ENCODE measurements around the gene IFITM5. TPM values are rescaled to one million over a fixed set of nuclear protein-coding genes. Genes with fewer than 3 reads are reported as not detected.
A peak's percentile ranks its signal among the peaks of the same experiment; 100 is the strongest.
"Not testable (repeated sequence)": the region's sequence is repeated elsewhere in the genome, so short reads cannot be mapped to it uniquely, and the experiment has no call there.

The IFITM5 gene
- total RNA-seq, 1 experiment from 2014 or later: not detected

GRCh38 chr11:312092-312816 lies 12.9 kb upstream of the IFITM5 start:
- no peak for DNase-seq (ENCODE audit: low spot score)

DNA sequence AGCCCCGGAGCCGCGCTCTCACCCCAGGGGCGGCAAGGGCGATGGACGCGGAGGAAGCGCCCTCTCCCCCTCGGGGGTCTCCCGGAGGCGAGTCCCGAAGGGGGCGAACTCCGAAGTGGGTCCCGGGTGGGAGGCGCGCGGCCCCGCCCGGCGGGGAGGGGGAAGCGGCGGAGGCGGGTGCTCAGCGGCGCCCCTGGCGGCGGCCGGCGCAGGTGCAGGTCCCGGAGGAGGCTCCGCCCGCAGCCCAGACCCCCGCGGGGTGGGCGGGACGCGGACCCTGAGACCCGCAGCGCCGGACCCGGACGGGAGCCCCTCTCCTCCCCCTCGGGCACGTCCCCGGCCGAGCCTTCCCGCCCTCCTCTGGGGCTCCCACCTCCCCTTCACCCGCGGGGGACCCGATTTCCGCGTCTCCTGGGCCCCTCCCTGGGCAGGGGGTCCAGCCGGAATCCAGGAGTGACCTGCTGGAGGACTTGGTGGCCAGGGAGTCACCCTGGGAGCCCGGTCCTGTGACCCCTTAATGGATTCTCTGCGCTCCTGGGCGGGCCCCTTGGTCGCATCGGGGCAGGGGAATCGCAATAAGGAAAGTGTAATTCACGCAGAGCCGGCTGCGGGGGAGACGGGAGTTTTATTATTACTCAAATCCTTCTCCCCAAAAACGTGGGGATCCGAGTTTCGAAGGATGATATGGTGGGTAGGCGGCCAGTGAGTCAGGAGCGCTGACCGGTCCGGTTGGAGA lies 11.9 kb upstream of the IFITM5 start:
- not testable (repeated sequence) for DNase-seq (ENCODE audit: low spot score)

DNA sequence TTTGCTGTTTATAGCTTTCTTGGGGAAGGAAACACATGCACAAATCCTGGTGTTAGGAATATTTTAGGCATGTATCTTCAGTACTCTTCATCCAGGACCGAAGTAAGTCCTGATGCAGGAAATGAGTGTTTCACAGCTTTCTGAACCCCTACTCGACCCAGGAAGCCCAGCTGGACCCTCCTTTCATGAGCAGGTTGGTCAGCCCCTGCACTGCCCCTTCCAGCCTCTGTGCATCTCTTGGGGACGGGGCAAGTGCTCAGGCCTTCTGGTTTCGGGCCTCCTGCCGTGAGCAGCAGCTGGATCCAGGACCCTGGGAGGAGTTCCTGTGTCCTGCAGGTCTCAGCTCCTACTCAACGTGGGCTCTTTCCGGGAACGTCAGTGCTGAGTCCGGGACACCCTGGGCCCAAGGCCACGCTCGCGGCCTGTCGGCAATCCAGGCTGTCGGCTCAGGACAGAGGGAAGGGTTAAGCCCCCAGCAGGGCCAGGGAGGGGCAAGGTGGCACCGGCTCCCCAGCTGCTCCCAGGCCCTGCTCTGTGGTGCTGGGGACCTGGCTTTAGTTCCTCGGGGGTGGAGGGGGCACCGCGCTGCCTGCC lies 10.8 kb upstream of the IFITM5 start:
- not testable (repeated sequence) for DNase-seq (ENCODE audit: low spot score)

- not testable (repeated sequence) for DNase-seq (ENCODE audit: low spot score)
Measured at GRCh38 chr11:308740-309665, 9.7 kb upstream of the IFITM5 start.

DNA sequence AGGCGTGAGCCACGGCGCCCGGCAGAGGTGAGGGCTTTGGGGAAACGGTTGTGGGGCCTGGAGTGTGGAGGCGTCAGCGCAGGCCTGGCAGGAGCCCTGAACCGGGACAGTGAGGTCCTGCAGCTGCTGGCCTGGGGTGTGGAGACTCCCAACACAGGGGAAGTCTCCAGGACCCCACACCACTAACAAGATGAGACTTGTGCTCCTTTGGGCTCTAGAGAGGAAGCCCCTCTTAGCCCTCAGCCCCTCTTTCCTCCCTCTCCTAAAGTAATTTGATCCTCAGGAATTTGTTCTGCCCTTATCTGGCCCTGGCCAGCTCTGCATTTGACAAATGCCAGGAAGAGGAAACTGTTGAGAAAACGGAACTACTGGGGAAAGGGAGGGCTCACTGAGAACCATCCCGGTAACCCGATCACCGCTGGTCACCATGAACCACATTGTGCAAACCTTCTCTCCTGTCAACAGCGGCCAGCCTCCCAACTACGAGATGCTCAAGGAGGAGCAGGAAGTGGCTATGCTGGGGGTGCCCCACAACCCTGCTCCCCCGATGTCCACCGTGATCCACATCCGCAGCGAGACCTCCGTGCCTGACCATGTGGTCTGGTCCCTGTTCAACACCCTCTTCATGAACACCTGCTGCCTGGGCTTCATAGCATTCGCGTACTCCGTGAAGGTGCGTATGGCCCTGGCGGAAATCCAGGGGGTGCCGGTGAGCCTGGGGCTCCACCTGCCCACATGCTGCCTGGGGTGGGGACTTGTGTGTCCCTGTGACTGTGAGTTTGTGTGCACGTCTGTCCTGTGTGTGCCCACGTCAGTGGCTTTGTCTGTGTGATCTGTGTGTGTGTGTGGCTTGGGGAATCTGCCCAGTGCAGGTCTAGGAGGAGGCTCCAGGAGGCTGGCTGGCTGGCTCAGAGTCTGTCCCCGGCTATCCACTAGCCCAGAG lies 8.7 kb upstream of the IFITM5 start, which contains the start of gene IFITM2:
IFITM2 (plus strand) TSS at position 51 of the 943 bp plus-strand sequence; CDS start at position 428, 377 bp downstream.
- DNase-seq (ENCODE audit: low spot score): peak; percentile 66

GRCh38 chr11:306645-307371 lies 7.5 kb upstream of the IFITM5 start:
- no peak for DNase-seq (ENCODE audit: low spot score)

GRCh38 chr11:305844-306211 lies 6.5 kb upstream of the IFITM5 start:
- DNase-seq (ENCODE audit: low spot score): no peak

- DNase-seq (ENCODE audit: low spot score): peak; percentile 60
Measured at GRCh38 chr11:304915-305843, 5.9 kb upstream of the IFITM5 start.

GRCh38 chr11:304061-304506 lies 4.8 kb upstream of the IFITM5 start:
- no peak for DNase-seq (ENCODE audit: low spot score)

- DNase-seq (ENCODE audit: low spot score): no peak
Measured at GRCh38 chr11:303363-303762, 4.0 kb upstream of the IFITM5 start.

- no peak for DNase-seq (ENCODE audit: low spot score)
Measured at GRCh38 chr11:299951-300735, 817 bp upstream of the IFITM5 start.

DNA sequence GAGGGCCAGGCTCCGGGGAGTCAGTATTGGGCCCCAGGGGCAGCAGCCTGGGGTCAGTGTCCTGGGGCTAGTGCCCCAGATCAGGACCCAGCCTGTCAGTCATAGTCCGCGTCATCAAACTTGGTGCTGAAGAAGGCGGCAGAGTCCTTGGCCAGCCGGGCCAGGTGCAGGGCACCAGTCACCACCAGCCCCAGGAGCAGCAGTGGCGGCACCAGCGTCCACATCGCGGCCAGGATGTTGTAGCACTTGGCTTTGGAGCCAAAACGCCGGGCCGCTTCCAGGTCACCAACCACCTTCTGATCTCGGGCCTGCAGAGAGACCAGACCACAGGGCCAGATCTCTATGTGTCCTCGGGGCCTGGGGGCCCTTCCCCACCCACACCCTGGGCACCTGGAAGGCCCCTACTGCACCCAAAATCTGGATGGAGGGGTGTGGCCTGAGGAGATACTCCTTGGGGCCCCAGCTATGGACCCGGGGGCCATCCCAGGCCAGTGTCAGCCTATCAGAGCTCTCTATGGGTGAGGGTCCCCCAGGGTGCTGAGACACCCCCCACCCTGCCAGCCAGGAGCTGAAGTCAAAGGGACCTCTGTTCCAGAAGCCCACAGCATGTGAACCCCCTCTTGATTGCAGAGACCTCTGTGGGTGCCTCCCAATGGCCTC lies 790 bp downstream of the IFITM5 start:
- peak; percentile 28 for DNase-seq (ENCODE audit: low spot score)

GRCh38 chr11:297586-298405 lies 1.5 kb downstream of the IFITM5 start:
- peak; percentile 31 for DNase-seq (ENCODE audit: low spot score)

- peak; percentile 22 for DNase-seq (ENCODE audit: low spot score)
Measured at GRCh38 chr11:297051-297585, 2.2 kb downstream of the IFITM5 start.

- DNase-seq (ENCODE audit: low spot score): no peak
Measured at GRCh38 chr11:296171-297050, 2.9 kb downstream of the IFITM5 start.
